ENCODE data around the gene SLC25A44.
"Not testable (repeated sequence)": the region's sequence is repeated elsewhere in the genome, so short reads cannot be mapped to it uniquely, and the experiment has no call there.

The SLC25A44 gene

GRCh38 chr1:156164125-156164831, 29.6 kb upstream of the SLC25A44 start:
- DNase-seq: no peak

GRCh38 chr1:156165083-156165482, 28.8 kb upstream of the SLC25A44 start:
- DNase-seq: no peak

GRCh38 chr1:156167536-156167935, 26.4 kb upstream of the SLC25A44 start:
- no peak for DNase-seq

GRCh38 chr1:156172696-156173470, 21.0 kb upstream of the SLC25A44 start:
- no peak for DNase-seq

GRCh38 chr1:156176610-156177210, 17.2 kb upstream of the SLC25A44 start:
- DNase-seq: no peak

- DNase-seq: no peak
These were observed 15.8 kb upstream of the SLC25A44 start for GRCh38 chr1:156177919-156178654.

- DNase-seq: no peak
These were observed 13.4 kb upstream of the SLC25A44 start for GRCh38 chr1:156180471-156180870.

- not testable (repeated sequence) for DNase-seq
These were observed 12.4 kb upstream of the SLC25A44 start for GRCh38 chr1:156181391-156181924.

- DNase-seq: not testable (repeated sequence)
These were observed 11.7 kb upstream of the SLC25A44 start for GRCh38 chr1:156182010-156182779.

- DNase-seq: not testable (repeated sequence)
These were observed 7.3 kb upstream of the SLC25A44 start for GRCh38 chr1:156186347-156187177.

GRCh38 chr1:156190265-156190664, 3.6 kb upstream of the SLC25A44 start:
- DNase-seq: not testable (repeated sequence)

GRCh38 chr1:156191292-156191964, 2.5 kb upstream of the SLC25A44 start:
- DNase-seq: no peak

GRCh38 chr1:156193208-156193487, 756 bp upstream of the SLC25A44 start:
- DNase-seq: no peak

GRCh38 chr1:156194300-156194652, 372 bp downstream of the SLC25A44 start:
- no peak for DNase-seq

- no peak for DNase-seq
These were observed 1.9 kb downstream of the SLC25A44 start for GRCh38 chr1:156195853-156196252.

GRCh38 chr1:156196445-156196844, 2.5 kb downstream of the SLC25A44 start:
- DNase-seq: no peak

GRCh38 chr1:156198831-156199349, 5.0 kb downstream of the SLC25A44 start:
- no peak for DNase-seq

GRCh38 chr1:156200044-156200443, 6.1 kb downstream of the SLC25A44 start:
- no peak for DNase-seq

GRCh38 chr1:156203331-156203730, 9.4 kb downstream of the SLC25A44 start:
- no peak for DNase-seq

GRCh38 chr1:156204686-156205085, 10.8 kb downstream of the SLC25A44 start:
- no peak for DNase-seq

GRCh38 chr1:156211243-156211642, 17.3 kb downstream of the SLC25A44 start:
- no peak for DNase-seq

Data from NCI-H1092 (cell line).